GM23338 (cell line): ENCODE data around the gene CSN2. TPM values are rescaled to one million over a fixed set of nuclear protein-coding genes. Genes with fewer than 3 reads are reported as not detected.

ENCODE experiments used
- ATAC-seq: fragments of 200-7000 bp; cut with Tn5 transposase; 3 replicates; pipeline ENCODE4 v1.9.1; 2020
- DNase-seq: peaks from one replicate; pipeline ENCODE4 v3.0.0-alpha.2; 2015; ENCODE audit warnings: low spot score
- H2AFZ ChIP-seq: fragments of 200-600 bp; sonication (generic); 2 replicates; pipeline ENCODE4 v1.8.0; 2016; ENCODE audit warnings: antibody characterized with exemption, mild to moderate bottlenecking, moderate library complexity
- H3F3A ChIP-seq: fragments of 200-600 bp; sonication (generic); replicated peaks from 2 replicates; pipeline ENCODE4 v1.8.0; 2017; ENCODE audit warnings: antibody characterized with exemption, mixed run types, low read depth
- H3K27ac ChIP-seq: fragments of 200-600 bp; sonication (generic); 2 replicates; pipeline ENCODE4 v1.6.1; 2016; ENCODE audit warnings: low read depth
- H3K27me3 ChIP-seq: fragments of 200-600 bp; sonication (generic); 2 replicates; pipeline ENCODE4 v1.8.0; 2016; ENCODE audit warnings: mild to moderate bottlenecking, mixed run types, moderate library complexity; ENCODE audit not compliant: insufficient read depth
- H3K36me3 ChIP-seq: fragments of 200-600 bp; sonication (generic); 2 replicates; pipeline ENCODE4 v1.8.0; 2016; ENCODE audit warnings: mild to moderate bottlenecking; ENCODE audit not compliant: insufficient read depth
- H3K4me1 ChIP-seq: fragments of 200-600 bp; sonication (generic); 2 replicates; pipeline ENCODE4 v1.8.0; 2016; ENCODE audit warnings: mild to moderate bottlenecking, moderate library complexity; ENCODE audit not compliant: insufficient read depth
- H3K4me2 ChIP-seq: fragments of 200-600 bp; sonication (generic); 2 replicates; pipeline ENCODE4 v1.7.1; 2017; ENCODE audit warnings: mixed run types
- H3K4me3 ChIP-seq: fragments of 200-600 bp; sonication (generic); 2 replicates; pipeline ENCODE4 v1.6.1; 2016; ENCODE audit warnings: mixed run types
- H3K79me2 ChIP-seq: fragments of 200-600 bp; sonication (generic); replicated peaks from 2 replicates; pipeline ENCODE4 v1.8.0; 2017; ENCODE audit warnings: mild to moderate bottlenecking; ENCODE audit not compliant: insufficient read depth
- H3K9me2 ChIP-seq: fragments of 200-600 bp; sonication (generic); 2 replicates; pipeline ENCODE4 v1.8.0; 2017; ENCODE audit not compliant: insufficient read depth
- H4K20me1 ChIP-seq: fragments of 200-600 bp; sonication (generic); replicated peaks from 2 replicates; pipeline ENCODE4 v1.8.0; 2017; ENCODE audit warnings: mild to moderate bottlenecking; ENCODE audit not compliant: insufficient read depth
- H3K27ac Mint-ChIP-seq: 2 replicates; pipeline ENCODE4 v1.8.0; 2020; ENCODE audit warnings: inconsistent platforms, mild to moderate bottlenecking, moderate library complexity, mixed read lengths
- H3K27me3 Mint-ChIP-seq: 3 replicates; pipeline ENCODE4 v1.8.0; 2022; ENCODE audit warnings: low read depth, mild to moderate bottlenecking, moderate library complexity, mixed read lengths, inconsistent platforms; ENCODE audit not compliant: insufficient read depth, poor library complexity
- H3K36me3 Mint-ChIP-seq: 3 replicates; pipeline ENCODE4 v1.8.0; 2021; ENCODE audit warnings: low read depth, mild to moderate bottlenecking, inconsistent platforms, moderate library complexity, mixed read lengths
- H3K4me1 Mint-ChIP-seq: 3 replicates; pipeline ENCODE4 v1.8.0; 2020; ENCODE audit warnings: mild to moderate bottlenecking, inconsistent platforms, mixed read lengths
- H3K4me3 Mint-ChIP-seq: 3 replicates; pipeline ENCODE4 v1.8.0; 2021; ENCODE audit warnings: moderate library complexity, mild to moderate bottlenecking, inconsistent platforms, mixed read lengths
- H3K9me3 Mint-ChIP-seq: 3 replicates; pipeline ENCODE4 v1.8.0; 2020; ENCODE audit warnings: moderate library complexity, mild to moderate bottlenecking, inconsistent platforms, mixed read lengths
- CREB1 ChIP-seq: fragments of 250-450 bp; sonication (Bioruptor Pico); IDR thresholded peaks from 2 replicates; pipeline ENCODE4 v1.5.0; 2020; ENCODE audit warnings: low read depth, mild to moderate bottlenecking, moderate library complexity
- ETS1 ChIP-seq: IDR thresholded peaks from 2 replicates; pipeline ENCODE4 v1.6.1; 2016; ENCODE audit warnings: antibody characterized with exemption
- EZH2 ChIP-seq: fragments of 200-600 bp; sonication (generic); IDR thresholded peaks from one replicate; pipeline ENCODE4 v1.8.0; 2017; ENCODE audit warnings: antibody characterized with exemption, mild to moderate bottlenecking, low read depth; ENCODE audit not compliant: unreplicated experiment
- EZH2phosphoT487 ChIP-seq: fragments of 200-600 bp; sonication (generic); IDR thresholded peaks from one replicate; pipeline ENCODE4 v1.8.1; 2018; ENCODE audit warnings: antibody characterized with exemption; ENCODE audit not compliant: unreplicated experiment
- JUNB ChIP-seq: IDR thresholded peaks from one replicate; pipeline ENCODE4 v1.6.1; 2016; ENCODE audit warnings: antibody characterized with exemption; ENCODE audit not compliant: unreplicated experiment
- NANOG ChIP-seq: IDR thresholded peaks from 2 replicates; pipeline ENCODE4 v1.6.1; 2016; ENCODE audit warnings: antibody characterized with exemption, borderline replicate concordance
- POLR2AphosphoS5 ChIP-seq: IDR thresholded peaks from 2 replicates; pipeline ENCODE4 v1.6.1; 2016; ENCODE audit warnings: antibody characterized with exemption, low read depth
- REST ChIP-seq: IDR thresholded peaks from one replicate; pipeline ENCODE4 v1.6.1; 2018; ENCODE audit warnings: antibody characterized with exemption; ENCODE audit not compliant: unreplicated experiment
- STAT1 ChIP-seq: IDR thresholded peaks from one replicate; pipeline ENCODE4 v1.6.1; 2016; ENCODE audit warnings: antibody characterized with exemption; ENCODE audit not compliant: unreplicated experiment
- ZNF114 ChIP-seq: fragments of 250-450 bp; sonication (Bioruptor Pico); IDR thresholded peaks from 2 replicates; pipeline ENCODE4 v1.5.0; 2020; ENCODE audit warnings: mild to moderate bottlenecking, moderate library complexity
- ZNF331 ChIP-seq: fragments of 250-450 bp; sonication (Bioruptor Pico); IDR thresholded peaks from 2 replicates; pipeline ENCODE4 v1.5.0; 2020; ENCODE audit warnings: low read depth, mild to moderate bottlenecking, moderate library complexity
- polyA plus RNA-seq: library from polyadenylated mRNA; unstranded; fragments of >200 nt; fragmentation: Nextera tagmentation; extraction: Ambion mirVana; gene quantifications from 2 replicates; pipeline ENCODE4 v1.2.1, GENCODE V29; 2016
- total RNA-seq: library from RNA; depleted of rRNA; stranded (reverse); fragments of >200 nt; shearing (Covaris generic); gene quantifications from 2 replicates; pipeline ENCODE4 v1.2.3, GENCODE V29; 2014

CSN2 gene
- total and polyA plus RNA-seq, 2 experiments from 2014 or later: not detected

- no peak overlapping the region for H3K4me3 ChIP-seq
- no peaks in the 10 kb centered on the region for H4K20me1 ChIP-seq
- no peak overlapping the region for H3K4me2 ChIP-seq
- no peaks in the 10 kb centered on the region for H3F3A ChIP-seq
- no peaks in the 10 kb centered on the region for H3K79me2 ChIP-seq
- no peak for TF ChIP-seq POLR2AphosphoS5
- TF ChIP-seq EZH2: no peak
- TF ChIP-seq EZH2phosphoT487: no peak
- no peak for TF ChIP-seq JUNB
- TF ChIP-seq ZNF114 (CRISPR knock-in tag): no peak
- TF ChIP-seq ETS1: no peak
- H3K4me1 ChIP-seq: no peaks in the 10 kb centered on the region
- no peak for ATAC-seq
- H3K9me2 ChIP-seq: no peaks in the 10 kb centered on the region
- no peaks in the 10 kb centered on the region for H3K36me3 ChIP-seq
- Mint-ChIP-seq H3K4me3 (no peak overlapping the region), H3K4me1 (no peaks in the 10 kb centered on the region), H3K27ac (no peak overlapping the region), H3K27me3 (peaks cover 15% of the 10 kb centered on the region), H3K9me3 (peaks cover 4% of the 10 kb centered on the region; the same call in 1 of the 3 replicates), H3K36me3 (no peaks in the 10 kb centered on the region)
- no peak overlapping the region for H3K27ac ChIP-seq
- no peak for DNase-seq
- H2AFZ ChIP-seq: no peak overlapping the region
- peaks cover 43% of the 10 kb centered on the region for H3K27me3 ChIP-seq
Observed at GRCh38 chr4:69920874-69921273, 44.7 kb downstream of the CSN2 start.

GRCh38 chr4:69910016-69910782 lies 55.3 kb downstream of the CSN2 start:
- no peak overlapping the region for H3K4me3 ChIP-seq
- Mint-ChIP-seq H3K27me3 (no peaks in the 10 kb centered on the region), H3K36me3 (no peaks in the 10 kb centered on the region), H3K27ac (no peak overlapping the region), H3K4me3 (no peak overlapping the region), H3K9me3 (no peaks in the 10 kb centered on the region), H3K4me1 (no peaks in the 10 kb centered on the region)
- no peak overlapping the region for H3K4me2 ChIP-seq
- H3K27ac ChIP-seq: no peak overlapping the region
- H3K36me3 ChIP-seq: no peaks in the 10 kb centered on the region
- H3F3A ChIP-seq: no peaks in the 10 kb centered on the region
- H4K20me1 ChIP-seq: no peaks in the 10 kb centered on the region
- no peaks in the 10 kb centered on the region for H3K9me2 ChIP-seq
- H3K4me1 ChIP-seq: no peaks in the 10 kb centered on the region
- no peak for DNase-seq
- H3K79me2 ChIP-seq: no peaks in the 10 kb centered on the region
- H2AFZ ChIP-seq: no peak overlapping the region
- no peak for ATAC-seq
- no peaks in the 10 kb centered on the region for H3K27me3 ChIP-seq
- no peak for TF ChIP-seq EZH2phosphoT487
- TF ChIP-seq EZH2: no peak
- TF ChIP-seq CREB1: no peak
- TF ChIP-seq STAT1: no peak
- TF ChIP-seq NANOG: no peak
- no peak for TF ChIP-seq ZNF114 (CRISPR knock-in tag)
- TF ChIP-seq REST: no peak
- TF ChIP-seq POLR2AphosphoS5: no peak
- no peak for TF ChIP-seq ZNF331 (CRISPR knock-in tag)
